Islet precursor cell (in vitro differentiated cells): ENCODE measurements around the gene FCN3.
"Not testable (repeated sequence)": the region's sequence is repeated elsewhere in the genome, so short reads cannot be mapped to it uniquely, and the experiment has no call there.

Experiments used
- DNase-seq: peaks from one replicate; pipeline ENCODE4 v3.0.0-alpha.2; 2018

The FCN3 gene

DNA sequence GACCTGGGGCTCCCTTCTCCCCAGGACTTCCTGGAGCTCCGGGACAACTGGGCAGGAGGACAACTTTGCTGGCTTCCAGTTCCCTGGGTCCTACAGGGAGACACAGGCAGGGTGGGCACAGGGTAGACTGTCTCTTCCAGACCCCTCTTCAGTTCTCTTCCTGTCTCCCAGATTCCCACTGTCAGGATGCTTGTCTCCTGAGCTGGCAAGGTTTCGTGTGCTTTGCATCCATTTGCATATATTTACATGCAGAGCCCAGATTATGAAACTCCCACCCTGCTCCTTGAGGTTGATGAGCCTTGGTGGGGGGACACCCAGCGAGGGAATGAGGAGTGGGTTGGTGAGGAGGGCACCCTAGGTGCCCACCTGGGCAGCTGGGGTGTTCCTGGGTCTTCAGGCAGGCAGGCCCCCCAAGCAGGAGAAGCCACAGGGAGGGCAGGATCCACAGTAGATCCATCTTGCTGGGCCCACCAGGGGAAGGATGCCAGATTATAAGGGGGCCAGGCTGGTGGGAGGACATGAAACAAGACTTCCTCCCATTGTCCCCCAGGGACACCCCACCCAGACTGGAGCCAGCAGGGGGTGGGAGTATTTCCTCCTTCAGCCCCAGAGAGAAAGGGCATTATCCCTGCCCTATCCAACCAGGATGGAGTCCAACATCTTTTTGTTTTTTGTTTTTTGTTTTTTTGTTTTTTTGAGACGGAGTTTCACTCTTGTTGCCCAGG is at the start of gene FCN3:
Gene FCN3, minus strand, starts transcription at position 463 of the 725 bp plus-strand sequence. Its CDS starts 6 bp downstream, at position 457.
- DNase-seq, result no peak

DNA sequence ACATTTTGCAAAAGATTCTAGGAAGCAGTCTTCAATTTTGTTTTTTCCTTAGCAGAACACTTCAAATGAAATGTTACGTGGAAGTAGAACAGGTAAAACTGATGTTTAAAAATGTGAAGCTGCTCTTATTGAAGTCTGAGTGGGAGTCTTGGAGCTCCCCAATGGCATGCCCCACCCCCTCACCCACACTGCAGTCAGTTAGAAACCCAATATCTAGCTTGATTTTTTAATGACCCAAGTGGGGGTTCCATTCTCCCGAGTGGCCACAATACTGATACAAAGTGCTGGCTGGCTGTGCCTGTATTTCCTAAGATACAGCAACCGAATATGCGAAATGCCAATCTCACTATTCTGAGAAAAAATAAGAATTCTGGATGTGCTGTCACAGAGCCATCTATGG is 49.1 kb upstream of the FCN3 start:
- DNase-seq, result no peak

- DNase-seq, result peak; percentile 86
Observed at GRCh38 chr1:27418326-27419185, 43.9 kb upstream of the FCN3 start.

DNA sequence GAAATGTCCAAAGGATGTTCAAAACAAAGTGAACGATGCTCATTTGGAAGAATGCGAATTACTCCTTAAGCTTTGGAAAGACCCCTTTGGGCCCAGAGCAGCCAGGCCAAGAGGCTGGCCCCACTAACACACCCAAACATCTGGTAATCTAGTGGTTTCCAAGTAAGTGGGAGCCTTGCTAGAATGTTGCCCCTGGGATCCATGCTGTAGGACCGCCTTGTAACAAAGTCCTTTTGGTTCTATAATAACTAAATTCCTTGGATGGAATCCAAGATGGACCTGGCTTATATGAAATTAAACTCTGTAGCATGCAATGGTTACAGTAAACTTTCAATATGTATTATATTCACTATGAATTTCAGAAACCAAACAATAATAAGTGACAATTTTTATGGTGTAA is 43.1 kb upstream of the FCN3 start:
- no peak for DNase-seq

GRCh38 chr1:27416387-27417111 is 41.9 kb upstream of the FCN3 start:
- DNase-seq, result peak; percentile 80

- DNase-seq, result no peak
Observed at GRCh38 chr1:27414091-27414490, 39.5 kb upstream of the FCN3 start.

DNA sequence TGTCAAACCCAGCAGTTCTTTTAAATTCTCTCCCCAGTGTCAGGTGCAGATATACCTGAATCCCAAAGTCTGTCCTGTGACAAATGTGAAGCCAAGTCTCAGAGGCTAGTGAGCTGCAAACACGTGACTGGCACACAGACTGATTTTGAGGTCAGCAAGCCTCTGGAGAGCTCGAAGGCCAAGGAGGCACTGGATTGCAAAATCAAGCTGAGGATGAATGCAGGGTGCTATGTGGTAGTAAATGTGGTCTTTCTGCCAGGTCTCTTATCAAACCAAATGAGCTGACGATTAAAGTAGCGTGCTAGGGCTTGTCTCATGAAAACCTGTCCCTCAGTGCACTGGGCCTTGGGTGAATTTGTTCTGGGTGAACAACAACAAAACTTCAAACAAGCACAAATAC is 38.4 kb upstream of the FCN3 start:
- no peak for DNase-seq

DNA sequence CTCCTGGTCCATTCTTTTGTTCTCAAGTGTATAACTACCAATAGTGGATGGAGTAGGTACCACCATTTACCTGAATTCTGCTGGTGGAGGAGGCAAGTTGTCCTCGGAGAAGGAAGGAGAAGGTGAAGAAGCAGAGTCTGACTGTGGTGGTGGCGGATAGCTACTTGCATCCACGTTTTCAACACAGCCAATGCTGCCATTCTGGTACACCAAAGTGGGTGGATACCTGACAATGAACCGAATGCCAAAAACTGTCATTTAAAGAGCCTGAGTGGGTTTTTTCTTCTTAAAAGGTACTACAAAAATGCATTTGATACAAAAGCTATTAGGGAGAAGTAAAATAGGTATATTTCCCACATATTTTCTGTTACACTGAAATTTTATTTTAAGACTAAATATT is 37.9 kb upstream of the FCN3 start:
- no peak for DNase-seq

- no peak for DNase-seq
Observed at GRCh38 chr1:27410709-27411108, 36.1 kb upstream of the FCN3 start.

- DNase-seq, result no peak
Observed at GRCh38 chr1:27409669-27410068, 35.0 kb upstream of the FCN3 start.

- DNase-seq, result no peak
Observed at GRCh38 chr1:27408151-27408550, 33.5 kb upstream of the FCN3 start.

GRCh38 chr1:27406791-27407190 is 32.2 kb upstream of the FCN3 start:
- DNase-seq, result not testable (repeated sequence)

DNA sequence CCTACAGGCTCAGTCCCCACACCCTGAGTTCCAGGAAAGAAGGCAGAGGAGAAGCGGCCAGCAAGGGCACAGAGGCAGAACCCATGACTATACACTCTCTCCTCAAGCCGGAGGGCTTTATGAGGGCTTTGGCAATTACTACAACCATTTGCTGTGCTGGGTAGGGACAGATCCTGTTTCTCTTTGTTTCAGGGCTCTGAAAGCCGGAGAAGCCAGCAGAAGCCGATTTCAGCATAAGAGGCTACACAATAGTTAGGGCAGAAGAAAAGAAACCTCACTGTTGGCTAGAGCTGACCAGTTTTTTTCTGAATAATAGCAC is 31.7 kb upstream of the FCN3 start:
- DNase-seq, result no peak

DNA sequence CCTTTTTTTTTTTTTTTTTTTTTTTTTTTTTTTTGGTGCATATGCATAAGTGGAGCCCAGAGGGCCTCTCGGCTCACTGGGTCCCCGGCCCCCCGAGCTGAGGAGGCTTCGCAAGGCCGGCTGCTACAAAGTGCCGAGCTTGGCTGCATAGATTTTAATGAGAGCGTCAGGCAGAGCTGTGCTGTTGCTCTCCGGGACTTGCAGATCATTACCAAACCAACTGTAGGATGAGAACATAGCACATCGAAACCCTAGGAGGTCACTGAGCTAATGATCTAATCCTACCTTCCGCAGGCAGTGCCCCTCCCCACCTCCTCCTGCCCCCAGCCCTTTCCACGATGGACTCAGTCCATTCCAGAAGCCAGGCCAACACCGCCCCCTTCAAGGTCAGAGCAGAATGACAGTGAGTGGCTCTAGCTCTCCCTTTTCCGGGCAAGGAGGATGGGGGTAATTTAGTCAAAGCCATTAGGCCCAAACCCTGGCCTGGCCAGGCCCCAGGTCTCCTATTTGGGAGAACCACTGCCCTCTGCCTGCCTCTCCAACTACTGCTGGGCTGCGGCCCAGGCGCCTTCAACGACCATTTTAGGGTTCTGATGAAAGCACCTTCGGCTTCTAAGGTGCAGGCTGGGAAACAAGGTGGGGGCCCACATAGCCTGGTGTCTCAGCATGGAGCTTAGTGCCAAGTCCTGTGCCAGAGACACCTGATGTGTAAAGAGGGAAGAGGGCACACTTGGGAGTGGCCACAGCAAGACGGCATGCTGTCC is 31.2 kb upstream of the FCN3 start:
- peak; percentile 83 for DNase-seq

DNA sequence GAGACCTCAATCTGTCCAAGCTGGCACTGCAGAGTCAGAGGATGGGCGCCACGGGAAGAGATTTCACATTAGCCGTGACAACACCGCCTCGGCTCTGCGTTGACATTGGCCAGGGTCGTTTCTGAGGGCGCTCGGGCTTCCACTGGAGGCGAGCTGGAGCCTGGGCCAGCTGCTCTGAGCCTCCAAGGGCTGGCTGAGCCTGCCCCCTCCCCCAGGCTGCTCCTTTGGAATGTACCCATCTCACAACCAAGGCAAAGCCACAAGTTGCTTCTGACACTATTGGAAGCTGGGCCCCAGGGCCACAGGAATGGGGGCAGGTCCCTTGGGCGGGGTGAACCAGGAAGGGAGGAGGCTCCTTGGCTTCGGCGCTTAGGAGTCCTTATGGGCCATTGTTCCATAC is 30.4 kb upstream of the FCN3 start:
- peak; percentile 95 for DNase-seq

DNA sequence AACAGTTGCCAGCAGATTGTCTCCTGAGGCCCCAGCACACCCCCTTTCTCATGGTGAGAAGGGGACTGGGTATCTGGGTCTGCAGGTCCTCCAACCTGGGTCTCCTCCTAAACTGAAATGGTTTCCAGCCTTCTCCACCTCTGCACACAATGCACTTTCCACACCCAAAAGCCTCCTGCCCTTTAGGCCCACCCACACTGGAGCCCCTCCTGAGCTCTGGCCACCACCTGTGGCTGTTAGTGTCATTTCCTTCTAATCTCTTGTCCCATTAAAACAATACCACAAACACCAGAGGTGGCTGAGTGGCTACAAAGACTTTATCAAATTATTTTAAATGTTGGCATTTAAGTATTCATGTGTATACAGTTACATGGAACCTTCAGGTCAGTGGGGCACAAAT is 29.3 kb upstream of the FCN3 start:
- DNase-seq, result no peak

DNA sequence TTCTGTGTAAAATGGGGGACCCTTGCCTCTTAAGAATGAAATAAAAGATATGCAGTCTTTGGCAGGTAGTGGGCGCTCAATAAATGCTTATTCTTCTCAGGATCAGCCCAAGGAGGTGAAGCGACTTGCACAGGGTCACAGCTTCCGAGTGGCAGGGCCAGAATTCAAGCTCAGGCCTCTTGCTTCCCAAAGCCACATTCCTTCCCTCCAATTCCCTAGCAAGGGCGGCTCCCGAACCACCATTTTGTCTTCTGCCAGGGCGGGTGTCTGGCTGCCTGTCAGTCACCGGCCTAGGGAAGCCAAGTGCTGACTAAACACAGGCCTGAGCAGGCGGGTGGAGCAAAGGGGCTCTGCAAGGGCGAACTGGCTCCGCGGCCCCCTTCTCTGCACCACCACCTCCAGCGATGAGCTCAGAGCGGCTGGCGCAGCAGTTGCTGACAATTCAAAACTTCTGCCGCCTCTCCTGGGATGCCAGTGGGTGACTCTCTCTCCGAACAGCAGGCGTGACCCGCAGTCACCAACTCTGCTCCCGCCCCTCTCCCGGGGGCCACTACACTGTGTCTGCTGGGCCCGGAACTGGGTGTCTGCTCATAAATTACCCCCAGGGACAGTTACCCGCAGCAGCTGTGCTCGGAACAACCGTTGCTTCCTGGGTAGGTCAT is 28.6 kb upstream of the FCN3 start:
- peak; percentile 83 for DNase-seq

DNA sequence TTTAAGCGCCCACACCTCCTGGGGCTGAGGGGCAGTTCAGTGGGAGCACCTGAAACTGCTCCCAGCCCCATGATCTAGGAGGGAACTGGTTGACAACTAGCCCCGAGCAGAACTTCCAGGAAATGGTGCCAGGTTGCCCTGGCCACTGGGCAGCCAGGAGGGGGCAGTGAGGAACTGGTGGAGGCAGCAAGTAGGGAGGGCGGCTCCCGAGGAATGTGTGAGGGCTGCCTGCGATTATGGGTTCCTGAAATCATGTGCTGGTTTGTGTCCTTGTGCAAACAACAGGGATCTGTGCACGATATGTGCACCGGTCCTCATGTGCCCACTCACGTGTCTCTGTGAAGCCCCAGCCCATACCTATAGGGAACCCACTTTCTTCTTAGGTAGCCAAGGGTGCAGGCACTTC is 27.7 kb upstream of the FCN3 start:
- peak; percentile 76 for DNase-seq

- no peak for DNase-seq
Observed at GRCh38 chr1:27400963-27401341, 26.3 kb upstream of the FCN3 start.

GRCh38 chr1:27400082-27400962 is 25.7 kb upstream of the FCN3 start:
- peak; percentile 52 for DNase-seq

GRCh38 chr1:27399251-27400025 is 24.8 kb upstream of the FCN3 start:
- peak; percentile 52 for DNase-seq
